ENCODE measurements around the gene MRPS27.

The MRPS27 gene

GRCh38 chr5:72255670-72256069, 64.4 kb downstream of the MRPS27 start:
- DNase-seq, result no peak

- DNase-seq, result no peak
Measured at GRCh38 chr5:72255237-72255636, 64.8 kb downstream of the MRPS27 start.

GRCh38 chr5:72252574-72253155, 67.4 kb downstream of the MRPS27 start:
- no peak for DNase-seq

DNA sequence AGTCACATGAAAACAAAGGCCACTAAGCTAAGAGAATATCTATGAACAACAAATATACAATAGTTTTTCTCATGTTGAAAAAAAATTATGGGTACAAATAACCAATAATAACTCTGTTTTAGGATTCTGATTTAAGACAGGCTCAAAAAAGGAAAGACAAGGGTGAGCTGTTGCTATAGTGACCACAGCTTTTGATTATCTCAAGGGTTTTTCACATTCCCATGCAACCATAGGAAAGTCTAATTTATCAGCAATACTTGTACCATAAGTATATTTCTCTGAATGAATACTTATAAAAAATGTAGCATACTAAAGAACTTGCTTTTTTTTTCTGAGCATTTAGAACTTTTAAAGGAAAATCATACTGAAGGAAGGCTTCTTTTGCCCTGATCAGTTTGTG, 68.0 kb downstream of the MRPS27 start:
- DNase-seq, result no peak

- no peak for DNase-seq
Measured at GRCh38 chr5:72251386-72251785, 68.7 kb downstream of the MRPS27 start.

GRCh38 chr5:72248410-72248981, 71.5 kb downstream of the MRPS27 start:
- DNase-seq, result peak; percentile 55

DNA sequence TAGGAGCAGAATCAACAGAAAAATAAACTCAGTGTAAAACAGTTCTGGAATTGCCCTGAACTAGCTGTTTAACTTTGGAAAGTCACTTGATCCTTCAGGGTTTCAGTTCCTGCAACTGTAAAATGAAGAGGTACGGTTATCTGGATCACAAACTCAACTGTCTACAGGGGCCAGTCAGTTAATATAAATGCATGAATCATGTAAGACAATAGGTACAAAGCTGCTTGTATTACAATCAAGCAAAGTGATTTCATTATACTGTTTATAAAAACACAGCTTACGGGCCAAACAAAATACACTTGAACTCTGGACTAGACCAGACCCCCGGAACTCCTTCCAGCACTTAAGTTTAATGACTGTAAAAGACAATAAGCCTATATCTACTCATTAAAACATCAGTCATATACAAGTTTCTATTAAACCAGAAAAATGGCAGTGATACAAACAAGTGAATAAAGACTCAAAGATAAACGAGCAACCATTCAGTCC, 73.0 kb downstream of the MRPS27 start:
- no peak for DNase-seq

DNA sequence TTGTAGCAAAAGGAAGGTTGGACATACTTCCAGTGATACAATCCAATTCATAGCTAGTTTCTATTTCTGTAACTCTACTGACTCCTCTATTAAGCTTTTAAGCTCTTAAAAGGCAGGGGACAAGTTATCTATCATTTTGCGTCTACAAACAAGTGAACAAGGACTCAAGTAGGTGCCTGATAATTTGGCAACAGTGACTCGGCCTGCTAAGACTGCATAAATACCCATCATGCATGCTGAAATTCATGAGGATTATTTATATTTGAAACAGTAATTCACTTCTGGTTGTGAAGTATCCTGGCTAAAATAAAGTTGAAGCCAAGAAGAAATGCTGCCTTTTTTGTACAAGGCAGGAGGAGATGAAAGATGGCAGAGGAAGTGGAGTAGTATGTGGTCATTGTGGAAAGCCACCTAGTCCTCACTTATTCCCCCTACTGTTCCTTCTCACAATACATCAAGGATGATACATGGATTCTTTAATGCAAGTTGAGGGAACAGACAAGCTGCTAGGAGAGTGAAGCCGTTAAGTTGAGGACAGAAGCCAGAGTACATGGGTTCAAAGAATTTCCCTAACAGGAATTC, 74.0 kb downstream of the MRPS27 start:
- no peak for DNase-seq

- no peak for DNase-seq
Measured at GRCh38 chr5:72245546-72245945, 74.5 kb downstream of the MRPS27 start.

DNA sequence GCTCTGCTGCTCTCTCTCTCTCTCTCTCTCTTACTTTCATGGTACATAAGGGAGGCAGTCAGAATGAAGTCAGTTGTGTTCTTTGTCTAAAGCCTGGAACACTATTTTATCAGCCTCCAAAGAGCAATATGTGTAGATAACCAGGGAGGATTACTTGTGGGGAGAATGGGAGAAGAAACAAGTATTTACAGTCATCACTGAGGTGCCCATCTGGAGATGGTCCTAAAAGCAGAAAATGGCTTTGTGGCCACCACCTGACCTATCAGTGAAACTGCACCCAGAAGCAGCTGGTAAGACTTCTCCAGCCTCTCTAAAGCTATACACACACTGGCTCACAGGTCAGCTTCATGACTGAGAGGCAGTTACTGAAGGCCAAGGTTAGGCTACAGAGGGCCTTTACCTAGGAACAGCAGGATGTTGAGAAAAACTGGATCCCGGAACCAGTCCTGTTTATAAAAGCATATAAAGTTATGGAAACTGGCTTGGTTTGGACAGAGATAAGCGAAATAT, 75.1 kb downstream of the MRPS27 start:
- peak; percentile 84 for DNase-seq

- no peak for DNase-seq
Measured at GRCh38 chr5:72243706-72244105, 76.3 kb downstream of the MRPS27 start.

DNA sequence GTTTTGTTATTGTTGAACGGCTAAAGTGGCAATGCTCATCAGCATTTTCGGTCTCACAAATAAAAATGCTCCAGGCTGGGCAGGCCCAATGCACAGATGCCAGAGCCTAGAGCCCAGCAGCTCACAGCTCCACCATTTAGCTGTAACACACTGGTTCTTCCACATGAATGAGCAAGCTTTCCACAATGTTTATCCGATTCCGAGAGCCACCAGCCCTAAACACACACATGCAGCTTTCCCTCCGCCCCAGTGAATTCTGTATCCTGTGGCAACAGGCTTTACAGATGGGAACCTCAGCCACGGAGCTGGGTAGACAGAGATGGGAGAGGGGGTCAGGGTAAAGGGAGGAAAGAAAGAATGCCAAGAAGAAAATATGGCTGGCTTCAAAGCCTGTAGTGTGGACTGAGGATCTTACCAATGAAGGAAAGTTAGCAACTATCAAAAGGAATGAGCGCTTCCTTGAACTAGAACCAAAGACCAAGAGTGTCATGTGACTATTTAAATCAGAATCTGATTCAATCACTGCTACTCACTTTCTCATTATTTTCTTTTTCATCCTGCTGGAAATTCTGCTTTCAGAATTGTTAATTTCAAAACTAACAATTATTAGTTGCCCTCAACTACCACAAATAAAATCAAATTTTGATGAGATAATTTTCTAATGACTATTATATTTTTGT, 77.1 kb downstream of the MRPS27 start:
- peak; percentile 89 for DNase-seq

DNA sequence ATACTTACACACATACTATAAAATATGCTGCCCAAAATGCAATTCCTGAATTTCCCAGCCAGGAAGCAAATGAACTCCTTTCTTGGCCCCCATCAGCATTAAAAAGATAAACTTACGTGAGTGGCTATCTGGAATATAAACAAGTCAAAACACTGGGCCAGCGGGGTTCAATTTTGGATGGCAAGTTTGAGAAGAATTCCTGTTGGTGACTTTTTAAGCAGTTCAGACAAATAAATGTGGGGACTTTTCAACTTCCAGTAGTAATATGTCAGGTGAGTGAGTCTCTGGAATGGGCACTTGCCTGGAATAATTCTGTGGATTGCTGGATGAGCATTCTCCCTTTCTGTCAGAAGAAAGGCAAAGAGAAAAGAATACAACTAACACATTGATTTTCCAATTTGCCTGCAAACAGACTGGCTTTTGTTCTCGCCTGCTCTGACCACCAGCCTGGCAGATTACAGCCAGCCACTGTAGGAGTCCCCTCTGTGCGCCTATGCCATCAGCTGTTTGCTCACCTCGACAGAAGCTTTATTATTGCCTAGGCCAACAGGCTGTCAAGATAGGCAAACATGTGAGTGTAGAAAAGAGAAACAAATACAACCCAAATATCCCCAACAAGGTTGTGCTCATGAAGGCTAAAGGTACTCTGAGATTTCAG, 78.6 kb downstream of the MRPS27 start:
- no peak for DNase-seq

DNA sequence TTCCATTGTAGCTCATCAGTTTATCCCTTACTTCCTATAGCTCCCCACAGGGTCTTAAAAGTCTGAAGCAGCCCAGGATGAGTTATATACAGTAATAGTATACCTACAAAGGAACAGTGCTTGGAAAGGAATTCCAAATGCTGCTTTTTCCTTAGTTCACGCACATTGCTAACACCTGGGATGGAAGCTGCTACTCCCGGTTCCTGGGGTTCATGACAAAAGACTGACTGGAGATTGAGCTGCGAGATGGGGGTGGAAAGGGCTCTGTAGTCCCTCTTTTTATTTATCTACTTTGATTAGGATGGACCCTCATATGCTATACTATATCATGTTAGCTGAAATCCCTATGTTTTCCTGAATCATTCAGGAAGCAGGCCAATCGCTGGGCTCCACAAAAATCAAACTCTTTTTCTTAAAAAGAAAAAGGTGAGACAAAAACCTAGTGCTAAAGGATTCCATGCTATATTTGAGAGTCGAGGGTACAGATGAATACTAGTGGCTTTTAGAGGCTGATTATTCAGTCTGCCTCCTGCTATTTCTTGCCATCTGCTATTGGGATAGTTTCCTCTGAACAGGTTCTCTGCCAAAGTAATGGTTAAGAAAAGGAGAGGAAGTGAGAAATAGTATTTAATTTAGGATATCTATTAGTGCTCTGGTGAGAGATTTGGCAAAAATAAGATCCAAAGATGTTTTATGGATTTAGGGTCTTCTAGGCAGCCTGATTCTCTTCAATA, 81.2 kb downstream of the MRPS27 start:
- peak; percentile 12 for DNase-seq

DNA sequence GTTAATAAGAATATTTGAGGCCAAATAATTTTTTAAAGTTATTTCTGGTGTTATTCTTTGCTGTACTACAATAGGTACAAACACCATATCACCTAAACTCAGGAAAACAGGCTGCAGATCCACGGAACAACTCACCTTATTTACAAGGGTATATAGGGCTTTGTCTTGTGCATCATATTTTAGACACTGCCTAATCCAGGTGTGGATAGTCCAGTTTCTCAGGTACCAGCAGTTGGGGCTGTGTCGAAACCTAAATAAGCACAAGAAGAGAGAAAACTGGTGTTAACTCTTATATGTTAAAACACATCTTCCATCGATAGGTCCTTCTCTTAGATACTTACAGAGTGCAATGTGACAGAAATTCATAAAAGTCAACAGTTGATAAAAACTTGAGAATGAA, 82.2 kb downstream of the MRPS27 start:
- DNase-seq, result no peak

GRCh38 chr5:72237415-72237814, 82.6 kb downstream of the MRPS27 start:
- no peak for DNase-seq

GRCh38 chr5:72235725-72236124, 84.3 kb downstream of the MRPS27 start:
- DNase-seq, result no peak

DNA sequence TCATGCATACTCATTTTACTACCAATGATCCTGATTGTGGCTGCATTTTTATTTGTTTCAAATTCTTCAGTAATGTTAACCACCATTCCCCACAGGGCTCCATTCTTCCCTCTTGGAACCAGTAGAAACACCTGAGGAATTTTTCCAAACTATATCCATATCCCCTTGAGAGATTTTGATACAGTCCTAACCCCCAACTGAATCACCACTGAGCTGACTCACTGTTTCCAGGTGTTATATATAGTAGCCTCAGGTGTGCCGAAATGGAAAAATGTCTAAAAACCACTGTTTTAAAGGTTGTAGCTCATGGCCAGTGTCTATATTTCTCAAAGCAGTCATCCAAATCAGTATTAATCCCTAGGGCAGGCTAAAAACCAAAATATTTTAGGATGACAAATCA, 85.2 kb downstream of the MRPS27 start:
- DNase-seq, result no peak

DNA sequence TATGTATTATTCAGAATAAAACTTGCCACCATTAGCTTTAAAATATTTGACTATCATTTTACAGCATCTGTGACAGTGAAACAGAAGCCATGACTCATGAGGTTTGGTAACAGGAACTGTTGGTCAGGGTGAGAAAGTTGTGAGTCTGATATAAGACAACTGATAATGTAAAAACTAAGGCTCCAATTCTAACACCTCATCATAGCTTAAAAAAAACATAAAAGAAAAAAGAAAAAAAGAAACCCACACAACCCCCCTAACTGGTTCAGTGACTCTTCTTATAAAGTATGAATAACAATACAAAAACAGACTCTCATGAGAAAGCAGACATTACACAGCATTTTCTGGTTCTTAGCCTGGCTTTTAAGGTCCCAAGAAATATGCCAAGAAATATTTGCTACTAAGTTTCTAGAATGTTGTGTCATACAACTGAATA, 85.8 kb downstream of the MRPS27 start:
- DNase-seq, result no peak

GRCh38 chr5:72233835-72234234, 86.2 kb downstream of the MRPS27 start:
- DNase-seq, result no peak

- no peak for DNase-seq
Measured at GRCh38 chr5:72232838-72233237, 87.2 kb downstream of the MRPS27 start.

GRCh38 chr5:72231991-72232703, 87.9 kb downstream of the MRPS27 start:
- DNase-seq, result no peak

Measured in DMS 273 treated with DMSO at 0.1 percent for 48 hours (cell line).